Right atrium auricular region (tissue), 2 donors: Measurements from ENCODE around the gene PCDH12. TPM values are rescaled to one million over a fixed set of nuclear protein-coding genes. Genes with fewer than 3 reads are reported as not detected.

ENCODE experiments used
- DNase-seq: peaks from one replicate; pipeline ENCODE4 v3.0.0-alpha.2; 2019; ENCODE audit warnings: low spot score
- H3K27ac ChIP-seq, 2 donors: fragments of 200-600 bp; sonication (generic); 1 replicate in 1 of 2; 2 replicates in 1 of 2; pipeline ENCODE4 v1.5.1; 2016 to 2019
- H3K27me3 ChIP-seq, 2 donors: fragments of 200-600 bp; sonication (generic); one replicate each; pipeline versions ENCODE4 v1.5.1 to v1.6.0; 2017 to 2019
- H3K36me3 ChIP-seq: fragments of 200-600 bp; sonication (generic); one replicate; pipeline ENCODE4 v1.5.1; 2016
- H3K4me1 ChIP-seq, 2 donors: fragments of 200-600 bp; sonication (generic); one replicate each; pipeline versions ENCODE4 v1.5.1 to v1.6.0; 2017 to 2019
- H3K4me3 ChIP-seq, 2 donors: fragments of 200-600 bp; sonication (generic); 1 replicate in 1 of 2; 2 replicates in 1 of 2; pipeline ENCODE4 v1.5.1; 2017 to 2019; ENCODE audit warnings: mild to moderate bottlenecking in 1 of 2, moderate library complexity in 1 of 2
- H3K9me3 ChIP-seq, 2 donors: fragments of 200-600 bp; sonication (generic); one replicate each; pipeline ENCODE4 v1.5.1; 2019
- CTCF ChIP-seq, 2 donors: fragments of 200-600 bp; sonication (generic); IDR thresholded peaks; one replicate each; pipeline ENCODE4 v1.5.1; 2019; ENCODE audit warnings: antibody characterized with exemption in 2 of 2
- total RNA-seq, 2 donors: library from RNA; depleted of rRNA; stranded (reverse); fragments of >200 nt; gene quantifications; one replicate each; pipeline ENCODE4 v1.1.0, GENCODE V29; 2016

PCDH12 gene
- total RNA-seq, 2 donors from 2014 or later = 7.6 to 8.8 TPM

- Histone ChIP-seq H3K9me3 (no peaks in the 10 kb centered on the region), H3K27ac (peak overlapping the region; percentile 12 to 60), H3K4me3 (no peak overlapping the region), H3K27me3 (no peaks in the 10 kb centered on the region), H3K4me1 (peaks cover 0 to 43% of the 10 kb centered on the region in 2 donors), H3K36me3 (peaks cover 23% of the 10 kb centered on the region)
- no peak for TF ChIP-seq CTCF (IDR thresholded peaks at IDR 0.05)
- DNase-seq = no peak
Observed at GRCh38 chr5:141942185-141942857, 15.7 kb downstream of the PCDH12 start.

GRCh38 chr5:141941779-141942178, 16.2 kb downstream of the PCDH12 start:
- H3K4me1 ChIP-seq = peaks cover 0 to 43% of the 10 kb centered on the region in 2 donors
- H3K9me3 ChIP-seq = no peaks in the 10 kb centered on the region
- no peak overlapping the region for H3K4me3 ChIP-seq
- H3K27me3 ChIP-seq = no peaks in the 10 kb centered on the region
- peak overlapping the region; percentile 12 to 60 for H3K27ac ChIP-seq
- no peak for DNase-seq
- H3K36me3 ChIP-seq = peaks cover 28% of the 10 kb centered on the region
- no peak for TF ChIP-seq CTCF (IDR thresholded peaks at IDR 0.05)

GRCh38 chr5:141941307-141941706, 16.7 kb downstream of the PCDH12 start:
- Histone ChIP-seq H3K9me3 (no peaks in the 10 kb centered on the region), H3K4me1 (peaks cover 0 to 41% of the 10 kb centered on the region in 2 donors), H3K36me3 (peaks cover 33% of the 10 kb centered on the region), H3K4me3 (no peak overlapping the region), H3K27ac (peak overlapping the region; percentile 36 to 60), H3K27me3 (no peaks in the 10 kb centered on the region)
- DNase-seq = no peak
- TF ChIP-seq CTCF (IDR thresholded peaks at IDR 0.05) = no peak

GRCh38 chr5:141940695-141941271, 17.2 kb downstream of the PCDH12 start:
- TF ChIP-seq CTCF (IDR thresholded peaks at IDR 0.05) = peak in 1 of 2 donors; percentile 14
- Histone ChIP-seq H3K4me1 (peaks cover 0 to 36% of the 10 kb centered on the region in 2 donors), H3K27ac (peak overlapping the region; percentile 36 to 60), H3K27me3 (no peaks in the 10 kb centered on the region), H3K9me3 (no peaks in the 10 kb centered on the region), H3K4me3 (no peak overlapping the region), H3K36me3 (peaks cover 38% of the 10 kb centered on the region)
- DNase-seq = no peak

GRCh38 chr5:141935538-141935937, 22.5 kb downstream of the PCDH12 start:
- Histone ChIP-seq H3K9me3 (no peaks in the 10 kb centered on the region), H3K4me3 (no peak overlapping the region), H3K27ac (no peak overlapping the region), H3K27me3 (no peaks in the 10 kb centered on the region), H3K4me1 (peaks cover 0 to 13% of the 10 kb centered on the region in 2 donors), H3K36me3 (peaks cover 83% of the 10 kb centered on the region)
- no peak for DNase-seq
- TF ChIP-seq CTCF (IDR thresholded peaks at IDR 0.05) = no peak
